Endodermal cell (in vitro differentiated cells): Measurements from ENCODE around the gene RUNX1. TPM values are rescaled to one million over a fixed set of nuclear protein-coding genes. Genes with fewer than 3 reads are reported as not detected.
A peak's percentile ranks its signal among the peaks of the same experiment; 100 is the strongest.

Experiments
- DNase-seq: peaks from one replicate; pipeline ENCODE4 v3.0.0-alpha.2; 2017
- H3K27ac ChIP-seq: 2 replicates; pipeline ENCODE4 v1.5.1; 2013; ENCODE audit warnings: mild to moderate bottlenecking, low read depth, low read length, moderate library complexity
- H3K27me3 ChIP-seq: 2 replicates; pipeline ENCODE4 v1.6.1; 2013; ENCODE audit warnings: mild to moderate bottlenecking, low read length, moderate library complexity; ENCODE audit not compliant: insufficient read depth, control insufficient read depth, poor library complexity, severe bottlenecking
- H3K36me3 ChIP-seq: 2 replicates; pipeline ENCODE4 v1.7.0; 2013; ENCODE audit warnings: mild to moderate bottlenecking, low read length, moderate library complexity; ENCODE audit not compliant: control insufficient read depth, insufficient read depth
- H3K4me1 ChIP-seq: one replicate; pipeline ENCODE4 v1.7.0; 2013; ENCODE audit warnings: low read length; ENCODE audit not compliant: control insufficient read depth, insufficient read depth
- H3K4me3 ChIP-seq: 2 replicates; pipeline ENCODE4 v1.5.1; 2013; ENCODE audit warnings: mild to moderate bottlenecking, low read length, moderate library complexity
- H3K9ac ChIP-seq: 2 replicates; pipeline ENCODE4 v1.6.1; 2013; ENCODE audit warnings: mild to moderate bottlenecking, low read length, moderate library complexity; ENCODE audit not compliant: poor library complexity, severe bottlenecking; ENCODE audit errors: extremely low read depth
- H3K9me3 ChIP-seq: 2 replicates; pipeline ENCODE4 v1.6.1; 2013; ENCODE audit warnings: mild to moderate bottlenecking, low read length, moderate library complexity; ENCODE audit not compliant: control insufficient read depth
- H3K27ac Mint-ChIP-seq: 2 replicates; pipeline ENCODE4 v1.8.0; 2020; ENCODE audit warnings: mixed read lengths
- H3K27me3 Mint-ChIP-seq: 2 replicates; pipeline ENCODE4 v1.8.0; 2021; ENCODE audit warnings: mild to moderate bottlenecking, mixed read lengths; ENCODE audit not compliant: insufficient read depth
- H3K36me3 Mint-ChIP-seq: 2 replicates; pipeline ENCODE4 v1.8.0; 2020; ENCODE audit warnings: low read depth, mixed read lengths
- H3K4me1 Mint-ChIP-seq: 2 replicates; pipeline ENCODE4 v1.8.0; 2020; ENCODE audit warnings: mixed read lengths
- H3K4me3 Mint-ChIP-seq: 2 replicates; pipeline ENCODE4 v1.8.0; 2020; ENCODE audit warnings: mild to moderate bottlenecking, moderate library complexity, mixed read lengths
- H3K9me3 Mint-ChIP-seq: 2 replicates; pipeline ENCODE4 v1.8.0; 2020; ENCODE audit warnings: mild to moderate bottlenecking, mixed read lengths
- CTCF ChIP-seq: fragments of 200-600 bp; sonication (generic); conservative IDR thresholded peaks from 2 replicates; pipeline ENCODE4 v1.5.0; 2021; ENCODE audit warnings: antibody characterized with exemption, mild to moderate bottlenecking
- WGBS, 2 experiments: methylation state at CpG; one replicate each; pipeline versions ENCODE4 v1.1.5 to v1.1.7; 2013; ENCODE audit warnings: missing lambda C conversion rate in 2 of 2, mixed read lengths in 1 of 2; ENCODE audit not compliant: insufficient coverage in 1 of 2, insufficient read length in 1 of 2; 5-methylcytosine and 5-hydroxymethylcytosine counted together
- total RNA-seq, 2 donors: library from RNA; stranded (reverse); fragmentation: NEBNext Ultra II Directional in 1 of 2; extraction: Animal tissue kit (Norgen Biotek cat#: 25700) in 1 of 2; gene quantifications; 2 replicates in 1 of 2; 3 replicates in 1 of 2; pipeline ENCODE4 v1.2.1, GENCODE V29; 2021

The RUNX1 gene
- total RNA-seq, 2 donors from 2014 or later = 0.31 to 2.8 TPM

- H3K4me1 Mint-ChIP-seq = peaks cover 30% of the 10 kb centered on the region
- Histone ChIP-seq H3K36me3 (no peaks in the 10 kb centered on the region), H3K4me3 (no peak overlapping the region), H3K4me1 (peaks cover 11% of the 10 kb centered on the region), H3K9me3 (no peaks in the 10 kb centered on the region), H3K9ac (no peak overlapping the region), H3K27ac (no peak overlapping the region), H3K27me3 (no peaks in the 10 kb centered on the region)
- WGBS, 2 experiments = 62% methylated on average over 6 to 7 of the region's 7 CpGs
- peak; percentile 67 for DNase-seq
- no peaks in the 10 kb centered on the region for H3K9me3 Mint-ChIP-seq
- no peak for TF ChIP-seq CTCF
- no peak overlapping the region for H3K4me3 Mint-ChIP-seq
- no peak overlapping the region for H3K27ac Mint-ChIP-seq
- H3K36me3 Mint-ChIP-seq = peaks cover 2% of the 10 kb centered on the region
- H3K27me3 Mint-ChIP-seq = peaks cover 7% of the 10 kb centered on the region
Observed at GRCh38 chr21:34796518-34797200, 252.4 kb downstream of the RUNX1 start.

GRCh38 chr21:34795548-34796180, 253.4 kb downstream of the RUNX1 start:
- H3K4me3 ChIP-seq = no peak overlapping the region
- peaks cover 2% of the 10 kb centered on the region for H3K36me3 Mint-ChIP-seq
- DNase-seq = no peak
- no peak overlapping the region for H3K9ac ChIP-seq
- H3K36me3 ChIP-seq = no peaks in the 10 kb centered on the region
- no peaks in the 10 kb centered on the region for H3K9me3 ChIP-seq
- H3K4me1 Mint-ChIP-seq = peaks cover 29% of the 10 kb centered on the region
- no peak overlapping the region for H3K27ac Mint-ChIP-seq
- H3K4me3 Mint-ChIP-seq = no peak overlapping the region
- no peaks in the 10 kb centered on the region for H3K9me3 Mint-ChIP-seq
- H3K27ac ChIP-seq = no peak overlapping the region
- no peaks in the 10 kb centered on the region for H3K27me3 ChIP-seq
- TF ChIP-seq CTCF = no peak
- 90 to 92% methylated on average over 7 of the region's 7 CpGs for WGBS, 2 experiments
- peaks cover 7% of the 10 kb centered on the region for H3K27me3 Mint-ChIP-seq
- peaks cover 6% of the 10 kb centered on the region for H3K4me1 ChIP-seq

- peaks cover 7% of the 10 kb centered on the region for H3K27me3 Mint-ChIP-seq
- H3K9me3 Mint-ChIP-seq = no peaks in the 10 kb centered on the region
- Histone ChIP-seq H3K9ac (no peak overlapping the region), H3K4me1 (peaks cover 6% of the 10 kb centered on the region), H3K27ac (no peak overlapping the region), H3K36me3 (no peaks in the 10 kb centered on the region), H3K9me3 (no peaks in the 10 kb centered on the region), H3K4me3 (no peak overlapping the region), H3K27me3 (no peaks in the 10 kb centered on the region)
- no peak overlapping the region for H3K27ac Mint-ChIP-seq
- H3K36me3 Mint-ChIP-seq = peaks cover 2% of the 10 kb centered on the region
- peaks cover 29% of the 10 kb centered on the region for H3K4me1 Mint-ChIP-seq
- no peak for TF ChIP-seq CTCF
- no peak overlapping the region for H3K4me3 Mint-ChIP-seq
- 92% methylated on average over 2 to 5 of the region's 5 CpGs for WGBS, 2 experiments
- no peak for DNase-seq
Observed at GRCh38 chr21:34795175-34795547, 253.9 kb downstream of the RUNX1 start.
